GM12864 (cell line): ENCODE results near the gene HOMER2.

Experiments
- DNase-seq: peaks from one replicate; pipeline ENCODE4 v3.0.0-alpha.2; 2011; ENCODE audit warnings: low read depth
- H3K4me3 ChIP-seq: 2 replicates; pipeline ENCODE4 v1.5.1; 2011; ENCODE audit warnings: mild to moderate bottlenecking, low read depth, low read length, control low read depth
- TF ChIP-seq, protein P1 (sequence below): IDR thresholded peaks from 2 replicates; pipeline ENCODE4 v1.5.1; 2011; ENCODE audit warnings: low read depth, mild to moderate bottlenecking, moderate library complexity, low read length, control low read depth, inconsistent platforms; ENCODE audit errors: missing control alignments

The HOMER2 gene

DNA sequence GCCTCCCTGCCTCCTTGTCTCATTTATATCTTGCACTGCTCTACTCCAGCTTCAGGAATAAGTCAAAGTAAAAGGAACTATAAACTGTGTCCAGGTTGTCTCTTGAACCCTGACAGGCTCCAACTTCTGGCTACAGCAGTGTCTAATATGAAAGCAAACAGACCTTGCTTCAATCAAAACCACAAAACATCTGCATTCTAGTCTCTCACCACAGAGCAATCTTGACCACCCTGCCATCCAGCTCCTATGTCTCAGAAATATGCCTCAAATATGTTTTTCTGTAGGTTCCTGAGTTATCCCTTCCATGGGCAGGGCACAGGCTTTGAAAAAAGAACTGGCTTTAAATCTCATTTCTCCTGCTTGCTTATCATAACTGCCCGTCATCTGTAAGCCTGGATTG is 20.5 kb upstream of the HOMER2 start:
- no peak overlapping the region for H3K4me3 ChIP-seq
- DNase-seq = no peak
- TF ChIP-seq, protein P1, sequence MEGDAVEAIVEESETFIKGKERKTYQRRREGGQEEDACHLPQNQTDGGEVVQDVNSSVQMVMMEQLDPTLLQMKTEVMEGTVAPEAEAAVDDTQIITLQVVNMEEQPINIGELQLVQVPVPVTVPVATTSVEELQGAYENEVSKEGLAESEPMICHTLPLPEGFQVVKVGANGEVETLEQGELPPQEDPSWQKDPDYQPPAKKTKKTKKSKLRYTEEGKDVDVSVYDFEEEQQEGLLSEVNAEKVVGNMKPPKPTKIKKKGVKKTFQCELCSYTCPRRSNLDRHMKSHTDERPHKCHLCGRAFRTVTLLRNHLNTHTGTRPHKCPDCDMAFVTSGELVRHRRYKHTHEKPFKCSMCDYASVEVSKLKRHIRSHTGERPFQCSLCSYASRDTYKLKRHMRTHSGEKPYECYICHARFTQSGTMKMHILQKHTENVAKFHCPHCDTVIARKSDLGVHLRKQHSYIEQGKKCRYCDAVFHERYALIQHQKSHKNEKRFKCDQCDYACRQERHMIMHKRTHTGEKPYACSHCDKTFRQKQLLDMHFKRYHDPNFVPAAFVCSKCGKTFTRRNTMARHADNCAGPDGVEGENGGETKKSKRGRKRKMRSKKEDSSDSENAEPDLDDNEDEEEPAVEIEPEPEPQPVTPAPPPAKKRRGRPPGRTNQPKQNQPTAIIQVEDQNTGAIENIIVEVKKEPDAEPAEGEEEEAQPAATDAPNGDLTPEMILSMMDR = no peak

DNA sequence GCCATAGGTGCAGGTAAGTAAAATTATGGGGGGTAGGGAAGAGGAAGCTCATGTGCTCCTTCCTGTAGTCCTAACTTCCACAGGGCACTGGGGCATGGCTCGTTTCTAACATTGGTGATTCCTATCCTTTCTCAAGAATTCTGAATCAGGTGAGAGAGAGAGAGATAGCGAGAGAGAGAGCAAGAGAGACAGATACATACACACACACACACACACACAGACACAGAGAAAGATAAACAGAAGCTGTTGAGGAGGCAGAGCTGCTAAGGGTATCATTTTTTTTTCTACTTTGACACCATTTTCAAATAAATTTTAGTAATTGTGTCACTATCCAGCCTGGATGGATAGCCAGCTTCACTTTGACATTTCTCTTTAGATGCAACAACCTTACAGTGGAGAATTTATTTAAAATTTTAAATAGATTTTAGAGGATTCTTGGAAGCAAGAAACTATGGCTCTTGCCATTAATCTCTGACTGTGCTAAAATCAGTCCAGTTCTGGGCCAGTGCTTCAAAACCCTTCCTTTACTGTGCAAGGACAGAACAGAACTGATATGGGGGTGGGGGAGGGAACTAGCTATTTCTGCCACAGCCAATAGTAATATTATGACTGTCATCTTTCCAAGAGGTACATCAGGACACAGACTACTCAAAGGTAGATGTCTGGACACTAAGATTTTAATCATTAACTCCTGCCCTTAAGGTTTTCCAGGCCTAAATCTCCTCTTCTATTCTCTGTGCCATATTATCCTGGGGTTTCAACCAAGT is 18.9 kb upstream of the HOMER2 start:
- DNase-seq = no peak
- TF ChIP-seq, protein P1 = no peak
- H3K4me3 ChIP-seq = no peak overlapping the region

DNA sequence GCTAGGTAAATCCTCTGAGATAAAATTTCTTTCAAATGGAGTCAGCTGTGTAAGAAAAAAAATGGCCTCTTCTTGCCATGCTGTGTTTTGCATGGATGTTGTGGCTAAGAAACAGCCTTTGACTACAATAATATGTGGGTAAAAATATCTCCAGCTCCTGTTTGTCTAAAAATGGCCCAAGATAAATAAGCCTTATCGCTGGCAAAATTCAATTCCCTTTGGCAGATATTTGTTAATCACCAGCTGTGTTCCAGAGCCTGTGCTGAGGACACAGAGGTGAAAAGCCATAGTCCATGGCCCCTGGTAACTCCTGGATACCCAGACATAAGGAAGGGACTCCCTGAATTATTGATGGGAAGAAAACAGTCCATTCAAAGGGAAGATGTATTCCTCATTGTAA is 18.2 kb upstream of the HOMER2 start:
- no peak overlapping the region for H3K4me3 ChIP-seq
- no peak for DNase-seq
- TF ChIP-seq, protein P1 = no peak

DNA sequence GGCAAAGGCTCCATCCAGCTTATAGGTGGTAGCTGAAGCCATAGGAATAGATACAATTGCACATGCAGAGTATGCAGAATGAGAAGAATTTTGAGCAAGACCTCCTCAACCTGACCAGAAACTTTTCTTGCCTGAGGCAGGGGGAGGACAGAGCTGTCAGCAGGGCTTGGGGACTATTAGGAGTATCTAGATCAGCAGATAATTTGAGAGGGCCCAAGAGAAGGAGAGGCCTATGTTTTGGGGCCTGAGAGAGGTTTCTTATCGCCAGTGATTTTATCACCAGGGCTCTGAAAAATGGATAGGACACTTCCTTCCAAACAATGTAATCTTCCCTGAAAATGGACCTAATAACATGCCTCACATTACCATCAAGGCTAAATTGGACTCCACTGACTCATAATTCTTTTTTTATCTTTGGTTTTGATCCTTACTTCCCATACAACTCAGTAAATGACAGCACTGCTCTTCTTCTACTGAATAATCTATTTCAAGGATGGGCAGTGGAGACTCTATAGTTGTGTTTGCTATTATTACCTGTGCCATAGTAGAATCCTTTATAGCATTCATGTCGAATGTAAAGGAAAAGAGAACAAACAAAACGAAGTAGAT is 17.7 kb upstream of the HOMER2 start:
- DNase-seq = no peak
- H3K4me3 ChIP-seq = no peak overlapping the region
- TF ChIP-seq, protein P1 = no peak

DNA sequence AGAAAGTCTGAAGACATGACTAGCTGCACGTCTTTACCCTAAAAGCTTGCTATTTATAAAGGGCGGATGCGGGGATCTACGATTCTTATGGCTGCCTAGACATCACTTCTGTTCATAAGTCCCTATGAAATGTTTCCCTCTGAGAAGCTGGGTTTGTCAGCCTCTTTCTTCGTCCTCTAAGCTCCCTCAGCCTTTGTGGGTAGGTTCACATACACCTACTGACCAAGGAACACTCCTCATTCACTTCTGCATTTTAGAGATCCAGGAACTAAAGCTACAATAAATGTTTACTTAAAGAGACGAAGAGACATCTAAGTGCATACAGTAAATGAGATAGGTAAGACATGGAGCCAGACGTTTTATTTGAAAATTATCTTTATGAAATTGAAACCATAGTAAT is 16.8 kb upstream of the HOMER2 start:
- TF ChIP-seq, protein P1 = no peak
- DNase-seq = no peak
- no peak overlapping the region for H3K4me3 ChIP-seq

DNA sequence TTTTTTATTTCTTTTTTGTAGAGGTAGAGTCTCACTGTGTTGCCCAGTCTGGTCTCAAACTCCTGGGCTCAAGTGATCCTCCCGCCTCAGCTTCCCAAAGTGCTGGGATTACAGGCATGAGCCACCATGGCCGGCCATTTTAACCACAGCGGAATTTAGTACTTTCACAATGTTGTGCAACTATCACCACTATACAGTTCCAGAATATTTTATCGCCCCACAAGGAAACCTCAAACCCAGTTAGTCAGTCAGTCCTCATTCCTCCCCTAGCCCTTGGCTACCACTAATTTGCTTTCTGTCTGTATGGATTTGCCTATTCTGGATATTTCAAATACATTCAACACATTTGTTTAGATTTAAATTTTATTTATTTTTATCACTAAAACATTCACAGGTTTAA is 15.5 kb upstream of the HOMER2 start:
- TF ChIP-seq, protein P1 = no peak
- no peak overlapping the region for H3K4me3 ChIP-seq
- DNase-seq = no peak

DNA sequence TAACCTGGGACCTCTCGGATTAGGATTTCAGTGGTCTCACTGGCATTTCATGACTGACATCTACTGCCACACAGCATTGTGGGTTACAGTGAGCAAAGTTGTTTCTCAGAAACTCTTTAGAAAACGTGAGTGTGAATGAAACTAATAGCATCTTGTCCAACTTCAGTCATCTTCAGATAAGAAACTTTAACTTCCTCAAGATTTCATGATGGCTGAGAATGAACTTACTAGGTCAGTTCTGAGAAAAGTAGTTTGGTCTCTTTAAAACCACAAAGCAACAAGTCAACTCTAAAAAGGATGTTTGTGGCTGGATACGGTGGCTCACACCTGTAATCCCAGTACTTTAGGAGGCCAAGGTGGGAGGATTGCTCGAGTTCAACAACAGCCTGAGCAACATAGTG is 14.2 kb upstream of the HOMER2 start:
- TF ChIP-seq, protein P1 = no peak
- peak; percentile 65 for DNase-seq
- H3K4me3 ChIP-seq = no peak overlapping the region
